Measurements from ENCODE around the gene FSTL4. TPM values are rescaled to one million over a fixed set of nuclear protein-coding genes. Genes with fewer than 3 reads are reported as not detected.

Gene FSTL4
- total RNA-seq, 1 donor from 2014 or later: 0.21 TPM

GRCh38 chr5:133368916-133369783 lies 243.2 kb downstream of the FSTL4 start:
- no peak overlapping the region for H3K27ac Mint-ChIP-seq (ENCODE audit: unreplicated experiment)
- TF ChIP-seq CTCF (IDR thresholded peaks at IDR 0.05; ENCODE audit: unreplicated experiment): no peak
- DNase-seq (ENCODE audit: low spot score): no peak
- no peaks in the 10 kb centered on the region for H3K4me1 Mint-ChIP-seq (ENCODE audit: unreplicated experiment)
- H3K4me3 Mint-ChIP-seq (ENCODE audit: unreplicated experiment): no peak overlapping the region
- peaks cover 1% of the 10 kb centered on the region for H3K27me3 Mint-ChIP-seq (ENCODE audit: unreplicated experiment)
- H3K36me3 Mint-ChIP-seq (ENCODE audit: low read depth, unreplicated experiment): no peaks in the 10 kb centered on the region
- H3K9me3 Mint-ChIP-seq (ENCODE audit: unreplicated experiment): no peaks in the 10 kb centered on the region

GRCh38 chr5:133367984-133368383 lies 244.4 kb downstream of the FSTL4 start:
- no peak overlapping the region for H3K4me3 Mint-ChIP-seq (ENCODE audit: unreplicated experiment)
- H3K27ac Mint-ChIP-seq (ENCODE audit: unreplicated experiment): no peak overlapping the region
- TF ChIP-seq CTCF (IDR thresholded peaks at IDR 0.05; ENCODE audit: unreplicated experiment): no peak
- H3K4me1 Mint-ChIP-seq (ENCODE audit: unreplicated experiment): no peaks in the 10 kb centered on the region
- no peak for DNase-seq (ENCODE audit: low spot score)
- H3K36me3 Mint-ChIP-seq (ENCODE audit: low read depth, unreplicated experiment): no peaks in the 10 kb centered on the region
- no peaks in the 10 kb centered on the region for H3K9me3 Mint-ChIP-seq (ENCODE audit: unreplicated experiment)
- peaks cover 1% of the 10 kb centered on the region for H3K27me3 Mint-ChIP-seq (ENCODE audit: unreplicated experiment)

- no peak for DNase-seq (ENCODE audit: low spot score)
- no peak for TF ChIP-seq CTCF (IDR thresholded peaks at IDR 0.05; ENCODE audit: unreplicated experiment)
- no peaks in the 10 kb centered on the region for H3K9me3 Mint-ChIP-seq (ENCODE audit: unreplicated experiment)
- no peak overlapping the region for H3K27ac Mint-ChIP-seq (ENCODE audit: unreplicated experiment)
- H3K4me1 Mint-ChIP-seq (ENCODE audit: unreplicated experiment): no peaks in the 10 kb centered on the region
- H3K4me3 Mint-ChIP-seq (ENCODE audit: unreplicated experiment): no peak overlapping the region
- H3K27me3 Mint-ChIP-seq (ENCODE audit: unreplicated experiment): peaks cover 1% of the 10 kb centered on the region
- no peaks in the 10 kb centered on the region for H3K36me3 Mint-ChIP-seq (ENCODE audit: low read depth, unreplicated experiment)
These were observed 245.1 kb downstream of the FSTL4 start for GRCh38 chr5:133367071-133367786.

- Mint-ChIP-seq H3K36me3 (ENCODE audit: low read depth, unreplicated experiment) (no peaks in the 10 kb centered on the region), H3K4me3 (ENCODE audit: unreplicated experiment) (no peak overlapping the region), H3K4me1 (ENCODE audit: unreplicated experiment) (no peaks in the 10 kb centered on the region), H3K27ac (ENCODE audit: unreplicated experiment) (no peak overlapping the region), H3K27me3 (ENCODE audit: unreplicated experiment) (peaks cover 1% of the 10 kb centered on the region), H3K9me3 (ENCODE audit: unreplicated experiment) (no peaks in the 10 kb centered on the region)
- no peak for DNase-seq (ENCODE audit: low spot score)
- no peak for TF ChIP-seq CTCF (IDR thresholded peaks at IDR 0.05; ENCODE audit: unreplicated experiment)
These were observed 245.9 kb downstream of the FSTL4 start for GRCh38 chr5:133366438-133366837.

GRCh38 chr5:133365738-133366137 lies 246.6 kb downstream of the FSTL4 start:
- H3K27me3 Mint-ChIP-seq (ENCODE audit: unreplicated experiment): peaks cover 1% of the 10 kb centered on the region
- H3K27ac Mint-ChIP-seq (ENCODE audit: unreplicated experiment): no peak overlapping the region
- no peaks in the 10 kb centered on the region for H3K9me3 Mint-ChIP-seq (ENCODE audit: unreplicated experiment)
- H3K36me3 Mint-ChIP-seq (ENCODE audit: low read depth, unreplicated experiment): no peaks in the 10 kb centered on the region
- TF ChIP-seq CTCF (IDR thresholded peaks at IDR 0.05; ENCODE audit: unreplicated experiment): no peak
- no peak for DNase-seq (ENCODE audit: low spot score)
- no peak overlapping the region for H3K4me3 Mint-ChIP-seq (ENCODE audit: unreplicated experiment)
- no peaks in the 10 kb centered on the region for H3K4me1 Mint-ChIP-seq (ENCODE audit: unreplicated experiment)
